Measurements from ENCODE around the gene FAM241B. TPM values are rescaled to one million over a fixed set of nuclear protein-coding genes. Genes with fewer than 3 reads are reported as not detected.

The FAM241B gene
- polyA plus RNA-seq, 1 donor from 2014 or later = 135 TPM

- H2AFZ ChIP-seq (ENCODE audit: low read depth, low read length) = no peak overlapping the region
Measured at GRCh38 chr10:69668721-69669120, 38.7 kb downstream of the FAM241B start.

GRCh38 chr10:69669409-69669808 lies 39.4 kb downstream of the FAM241B start:
- Histone ChIP-seq H3K4me3 (ENCODE audit: low read length) (no peak overlapping the region), H3K79me2 (replicated peaks; ENCODE audit: insufficient read depth, low read length) (no peaks in the 10 kb centered on the region), H3K27ac (ENCODE audit: low read length) (no peak overlapping the region), H3K9me2 (ENCODE audit: insufficient read depth, low read length) (no peaks in the 10 kb centered on the region), H3F3A (ENCODE audit: insufficient read depth, low read length, poor library complexity, severe bottlenecking) (no peaks in the 10 kb centered on the region), H3K9ac (ENCODE audit: low read length) (no peak overlapping the region), H3K4me2 (ENCODE audit: low read length) (no peak overlapping the region), H2AFZ (ENCODE audit: low read depth, low read length) (no peak overlapping the region), H3K27me3 (ENCODE audit: insufficient read depth, low read depth, low read length) (no peaks in the 10 kb centered on the region), H3K36me3 (ENCODE audit: insufficient read depth, low read length) (no peaks in the 10 kb centered on the region), H3K9me3 (ENCODE audit: low read length) (no peaks in the 10 kb centered on the region), H4K20me1 (ENCODE audit: insufficient read depth) (no peaks in the 10 kb centered on the region)
- no peak for TF ChIP-seq MXI1 (conservative IDR thresholded peaks at IDR 0.05; ENCODE audit: poor library complexity, severe bottlenecking)
- TF ChIP-seq TAF1 (IDR thresholded peaks at IDR 0.05; ENCODE audit: low read depth) = no peak
- no peak for TF ChIP-seq RAD21 (conservative IDR thresholded peaks at IDR 0.05)
- TF ChIP-seq, protein P1, sequence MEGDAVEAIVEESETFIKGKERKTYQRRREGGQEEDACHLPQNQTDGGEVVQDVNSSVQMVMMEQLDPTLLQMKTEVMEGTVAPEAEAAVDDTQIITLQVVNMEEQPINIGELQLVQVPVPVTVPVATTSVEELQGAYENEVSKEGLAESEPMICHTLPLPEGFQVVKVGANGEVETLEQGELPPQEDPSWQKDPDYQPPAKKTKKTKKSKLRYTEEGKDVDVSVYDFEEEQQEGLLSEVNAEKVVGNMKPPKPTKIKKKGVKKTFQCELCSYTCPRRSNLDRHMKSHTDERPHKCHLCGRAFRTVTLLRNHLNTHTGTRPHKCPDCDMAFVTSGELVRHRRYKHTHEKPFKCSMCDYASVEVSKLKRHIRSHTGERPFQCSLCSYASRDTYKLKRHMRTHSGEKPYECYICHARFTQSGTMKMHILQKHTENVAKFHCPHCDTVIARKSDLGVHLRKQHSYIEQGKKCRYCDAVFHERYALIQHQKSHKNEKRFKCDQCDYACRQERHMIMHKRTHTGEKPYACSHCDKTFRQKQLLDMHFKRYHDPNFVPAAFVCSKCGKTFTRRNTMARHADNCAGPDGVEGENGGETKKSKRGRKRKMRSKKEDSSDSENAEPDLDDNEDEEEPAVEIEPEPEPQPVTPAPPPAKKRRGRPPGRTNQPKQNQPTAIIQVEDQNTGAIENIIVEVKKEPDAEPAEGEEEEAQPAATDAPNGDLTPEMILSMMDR (IDR thresholded peaks at IDR 0.05; ENCODE audit: poor library complexity, severe bottlenecking) = no peak
- no peak for TF ChIP-seq POLR2AphosphoS5 (IDR thresholded peaks at IDR 0.05)
- no peak for TF ChIP-seq EP300 (conservative IDR thresholded peaks at IDR 0.05; ENCODE audit: poor library complexity, severe bottlenecking)
- TF ChIP-seq, protein P2, sequence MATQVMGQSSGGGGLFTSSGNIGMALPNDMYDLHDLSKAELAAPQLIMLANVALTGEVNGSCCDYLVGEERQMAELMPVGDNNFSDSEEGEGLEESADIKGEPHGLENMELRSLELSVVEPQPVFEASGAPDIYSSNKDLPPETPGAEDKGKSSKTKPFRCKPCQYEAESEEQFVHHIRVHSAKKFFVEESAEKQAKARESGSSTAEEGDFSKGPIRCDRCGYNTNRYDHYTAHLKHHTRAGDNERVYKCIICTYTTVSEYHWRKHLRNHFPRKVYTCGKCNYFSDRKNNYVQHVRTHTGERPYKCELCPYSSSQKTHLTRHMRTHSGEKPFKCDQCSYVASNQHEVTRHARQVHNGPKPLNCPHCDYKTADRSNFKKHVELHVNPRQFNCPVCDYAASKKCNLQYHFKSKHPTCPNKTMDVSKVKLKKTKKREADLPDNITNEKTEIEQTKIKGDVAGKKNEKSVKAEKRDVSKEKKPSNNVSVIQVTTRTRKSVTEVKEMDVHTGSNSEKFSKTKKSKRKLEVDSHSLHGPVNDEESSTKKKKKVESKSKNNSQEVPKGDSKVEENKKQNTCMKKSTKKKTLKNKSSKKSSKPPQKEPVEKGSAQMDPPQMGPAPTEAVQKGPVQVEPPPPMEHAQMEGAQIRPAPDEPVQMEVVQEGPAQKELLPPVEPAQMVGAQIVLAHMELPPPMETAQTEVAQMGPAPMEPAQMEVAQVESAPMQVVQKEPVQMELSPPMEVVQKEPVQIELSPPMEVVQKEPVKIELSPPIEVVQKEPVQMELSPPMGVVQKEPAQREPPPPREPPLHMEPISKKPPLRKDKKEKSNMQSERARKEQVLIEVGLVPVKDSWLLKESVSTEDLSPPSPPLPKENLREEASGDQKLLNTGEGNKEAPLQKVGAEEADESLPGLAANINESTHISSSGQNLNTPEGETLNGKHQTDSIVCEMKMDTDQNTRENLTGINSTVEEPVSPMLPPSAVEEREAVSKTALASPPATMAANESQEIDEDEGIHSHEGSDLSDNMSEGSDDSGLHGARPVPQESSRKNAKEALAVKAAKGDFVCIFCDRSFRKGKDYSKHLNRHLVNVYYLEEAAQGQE (IDR thresholded peaks at IDR 0.05; ENCODE audit: borderline replicate concordance) = no peak
- TF ChIP-seq SMC3 (conservative IDR thresholded peaks at IDR 0.05; ENCODE audit: poor library complexity) = no peak
- TF ChIP-seq EZH2 (IDR thresholded peaks at IDR 0.05; ENCODE audit: borderline replicate concordance, insufficient read depth, low read length, poor library complexity, severe bottlenecking) = no peak

More at GRCh38 chr10:69668721-69669120, 38.7 kb downstream of the FAM241B start:
- Histone ChIP-seq H3F3A (ENCODE audit: insufficient read depth, low read length, poor library complexity, severe bottlenecking) (no peaks in the 10 kb centered on the region), H3K9me2 (ENCODE audit: insufficient read depth, low read length) (no peaks in the 10 kb centered on the region), H3K9me3 (ENCODE audit: low read length) (no peaks in the 10 kb centered on the region), H3K9ac (ENCODE audit: low read length) (no peak overlapping the region), H3K27me3 (ENCODE audit: insufficient read depth, low read depth, low read length) (no peaks in the 10 kb centered on the region), H3K4me3 (ENCODE audit: low read length) (no peak overlapping the region), H3K4me2 (ENCODE audit: low read length) (no peak overlapping the region), H4K20me1 (ENCODE audit: insufficient read depth) (no peaks in the 10 kb centered on the region), H3K27ac (ENCODE audit: low read length) (no peak overlapping the region), H3K79me2 (replicated peaks; ENCODE audit: insufficient read depth, low read length) (no peaks in the 10 kb centered on the region), H3K36me3 (ENCODE audit: insufficient read depth, low read length) (no peaks in the 10 kb centered on the region)
- TF ChIP-seq EP300 (conservative IDR thresholded peaks at IDR 0.05; ENCODE audit: poor library complexity, severe bottlenecking) (no peak), POLR2AphosphoS5 (IDR thresholded peaks at IDR 0.05) (no peak), RAD21 (conservative IDR thresholded peaks at IDR 0.05) (no peak), SMC3 (conservative IDR thresholded peaks at IDR 0.05; ENCODE audit: poor library complexity) (no peak), TAF1 (IDR thresholded peaks at IDR 0.05; ENCODE audit: low read depth) (no peak)
- TF ChIP-seq, protein P2 (IDR thresholded peaks at IDR 0.05; ENCODE audit: borderline replicate concordance) = no peak
